CD4-positive, alpha-beta T cell treated with Interleukin-4 for 1 hour (primary cell): ENCODE measurements around the gene LRFN3.
"Not testable (repeated sequence)": the region's sequence is repeated elsewhere in the genome, so short reads cannot be mapped to it uniquely, and the experiment has no call there.

Experiments
- DNase-seq, 2 donors: peaks; one replicate each; pipeline ENCODE4 v3.0.0-alpha.2; 2020 to 2022

Gene LRFN3

DNA sequence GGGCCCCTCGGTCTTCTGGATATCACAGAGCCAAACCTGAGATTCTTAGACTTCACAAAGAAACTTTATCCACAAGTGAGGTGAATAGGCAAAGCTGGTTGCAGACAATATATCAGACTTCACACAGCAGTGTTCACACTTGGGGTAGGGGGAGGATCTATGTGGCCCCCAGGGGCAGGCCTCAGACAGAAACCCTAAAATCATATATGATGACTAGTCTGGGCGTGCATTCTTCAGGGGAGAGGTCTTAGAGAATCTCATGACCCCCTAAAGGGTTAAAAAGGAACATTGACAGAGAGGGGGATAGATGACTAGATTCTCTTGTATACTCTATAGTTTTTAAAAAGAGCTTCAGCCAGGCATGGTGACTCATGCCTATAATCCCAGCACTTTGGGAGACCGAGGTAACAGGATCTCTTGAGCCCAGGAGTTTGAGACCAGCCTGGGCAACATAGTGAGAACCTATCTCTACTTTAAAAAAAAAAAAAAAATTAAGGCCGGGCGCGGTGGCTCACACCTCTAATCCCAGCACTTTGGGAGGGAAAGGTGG lies 30.9 kb upstream of the LRFN3 start:
- no peak for DNase-seq

DNA sequence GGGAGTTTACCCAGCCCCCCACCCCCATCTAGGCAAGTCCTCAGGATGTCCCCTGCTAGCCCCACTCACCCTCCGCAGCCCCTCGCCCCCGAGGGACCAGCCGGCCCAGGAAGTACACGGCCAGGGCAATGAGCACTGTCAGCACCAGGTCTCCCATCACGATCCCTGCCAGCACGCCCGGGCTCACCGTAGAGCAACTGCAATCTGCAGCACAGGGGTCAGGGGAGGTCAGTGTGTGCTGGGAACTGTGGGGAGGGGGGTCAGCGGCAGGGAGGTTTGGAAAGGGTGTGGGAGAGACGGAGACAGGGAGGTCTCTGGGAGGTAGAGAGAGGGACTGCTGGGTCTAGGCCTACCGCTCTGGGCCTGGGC lies 28.8 kb upstream of the LRFN3 start:
- DNase-seq, result no peak

DNA sequence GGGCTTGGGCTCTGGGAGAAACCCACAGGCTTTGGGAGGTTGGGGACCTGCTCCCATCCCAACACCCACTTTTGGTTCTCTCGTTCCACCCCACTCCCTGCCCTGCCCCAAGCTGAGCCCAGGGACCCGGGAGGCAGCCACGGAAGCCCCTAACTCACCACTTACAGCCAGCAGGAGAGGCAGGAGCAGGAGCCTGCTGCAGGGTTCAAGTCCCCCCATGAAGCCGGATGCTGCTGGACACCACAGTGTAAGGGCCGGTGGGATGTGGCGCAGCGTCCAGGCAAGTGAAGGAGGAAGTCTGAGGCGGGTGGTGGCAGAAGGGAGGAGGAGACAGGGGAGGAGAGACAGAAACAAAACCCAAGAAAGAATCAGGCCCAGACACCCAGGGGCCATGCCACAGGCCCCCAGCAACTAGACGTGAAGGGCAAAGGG lies 28.1 kb upstream of the LRFN3 start, which contains the start of gene TYROBP:
TSS of gene TYROBP (minus strand) at position 286 of the 432 bp plus-strand sequence. CDS start at position 219, 67 bp downstream.
- DNase-seq, result no peak

- DNase-seq, result peak; percentile 45 to 92
Observed at GRCh38 chr19:35908973-35909683, 27.0 kb upstream of the LRFN3 start.

GRCh38 chr19:35909684-35910035 lies 26.5 kb upstream of the LRFN3 start:
- no peak for DNase-seq

DNA sequence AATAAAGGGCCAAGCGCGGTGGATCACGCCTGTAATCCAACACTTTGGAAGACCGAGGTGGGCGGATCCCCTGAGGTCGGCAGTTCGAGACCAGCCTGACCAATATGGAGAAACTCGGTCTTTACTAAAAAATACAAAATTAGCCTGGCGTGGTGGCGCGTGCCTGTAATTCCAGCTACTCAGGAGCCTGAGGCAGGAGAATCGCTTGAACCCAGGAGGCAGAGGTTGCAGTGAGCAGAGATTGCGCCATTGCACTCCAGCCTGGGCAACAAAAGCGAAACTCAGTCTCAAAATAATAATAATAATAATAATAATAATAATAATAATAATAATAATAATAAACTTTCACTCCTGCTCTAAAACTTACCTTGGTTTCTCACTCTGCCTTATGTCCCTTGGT lies 25.8 kb upstream of the LRFN3 start:
- not testable (repeated sequence) for DNase-seq

DNA sequence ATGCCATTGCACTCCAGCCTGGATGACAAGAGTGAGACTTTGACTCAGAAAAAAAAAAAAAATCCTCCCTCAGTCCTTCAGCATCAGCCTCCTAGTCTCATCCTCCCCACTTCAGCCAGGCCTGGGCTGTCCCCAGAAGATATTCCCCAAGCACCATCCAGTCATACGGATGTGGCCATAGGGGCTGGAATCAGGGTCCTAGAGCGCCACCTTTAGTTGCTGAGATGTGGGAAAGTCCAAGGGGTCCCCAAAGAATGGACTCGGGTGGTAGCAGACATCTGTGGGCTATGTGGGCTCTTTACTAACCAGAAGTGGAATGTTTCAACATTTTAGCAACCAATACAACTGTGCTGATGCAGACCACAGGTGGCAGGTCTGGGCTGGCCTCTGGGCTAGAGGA lies 25.0 kb upstream of the LRFN3 start:
- no peak for DNase-seq

GRCh38 chr19:35911790-35912189 lies 24.4 kb upstream of the LRFN3 start:
- DNase-seq, result peak in 1 of 2 donors; percentile 64

GRCh38 chr19:35913589-35913988 lies 22.6 kb upstream of the LRFN3 start:
- no peak for DNase-seq

DNA sequence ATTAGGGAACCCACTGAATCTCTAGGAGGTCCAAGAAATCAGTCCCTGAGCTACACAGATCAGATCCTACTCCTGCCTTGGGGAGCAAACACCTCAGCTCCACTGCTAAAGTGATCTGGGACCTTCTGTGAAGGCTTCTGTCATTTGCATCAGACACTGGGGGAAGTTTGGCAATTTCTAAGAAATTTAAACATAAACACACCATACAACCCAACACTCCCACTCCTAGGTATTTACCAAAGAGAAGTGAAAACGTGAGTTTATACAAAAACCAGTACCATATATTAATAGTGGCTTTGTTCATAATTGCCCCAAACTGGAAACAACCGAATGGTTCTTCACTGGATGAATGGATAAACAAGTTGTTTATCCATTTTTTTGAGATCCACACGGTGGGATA lies 20.7 kb upstream of the LRFN3 start:
- DNase-seq, result no peak

GRCh38 chr19:35919306-35919705 lies 16.9 kb upstream of the LRFN3 start:
- no peak for DNase-seq

DNA sequence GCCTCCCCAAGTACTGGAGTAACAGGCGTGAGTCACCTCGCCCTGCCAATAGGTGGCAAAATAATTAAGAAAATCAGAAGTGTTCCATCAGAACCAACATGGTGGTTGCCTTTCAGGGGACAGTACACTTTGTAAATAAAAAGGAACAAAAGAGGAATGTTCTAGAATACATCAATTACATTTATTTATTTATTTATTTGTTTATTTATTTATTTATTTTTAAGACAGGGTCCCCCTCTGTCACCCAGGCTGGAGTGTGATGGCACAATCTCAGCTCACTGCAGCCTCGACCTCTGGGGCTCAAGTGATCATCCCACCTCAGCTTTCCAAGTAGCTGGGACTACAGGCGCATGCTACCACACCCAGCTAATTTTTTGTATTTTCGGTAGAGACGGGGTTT lies 15.2 kb upstream of the LRFN3 start:
- no peak for DNase-seq

GRCh38 chr19:35925501-35925900 lies 10.7 kb upstream of the LRFN3 start:
- no peak for DNase-seq

GRCh38 chr19:35928507-35928906 lies 7.7 kb upstream of the LRFN3 start:
- DNase-seq, result peak in 1 of 2 donors; percentile 57

DNA sequence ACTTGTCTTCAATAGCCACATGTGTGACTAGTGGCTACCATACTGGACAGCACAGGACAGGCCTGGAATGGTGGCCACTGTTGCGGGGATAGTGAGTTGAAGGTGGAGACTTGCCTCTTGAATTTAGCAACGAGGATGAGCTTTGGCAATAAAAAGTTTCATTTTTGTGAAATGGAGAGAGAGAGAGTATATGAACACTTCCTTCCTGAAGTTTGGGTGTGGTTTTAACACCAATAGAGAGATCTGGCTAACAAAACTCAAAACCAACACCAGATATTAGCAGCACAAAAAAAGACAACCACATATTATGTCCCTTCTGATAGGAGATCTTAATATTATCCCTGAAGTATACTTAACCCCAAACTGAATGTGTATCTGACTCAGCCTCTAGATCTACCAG lies 6.3 kb upstream of the LRFN3 start:
- DNase-seq, result peak in 1 of 2 donors; percentile 75

- peak; percentile 100 for DNase-seq
Observed at GRCh38 chr19:35931161-35931873, 4.9 kb upstream of the LRFN3 start.

GRCh38 chr19:35931874-35932202 lies 4.3 kb upstream of the LRFN3 start:
- DNase-seq, result no peak

GRCh38 chr19:35932291-35932936 lies 3.8 kb upstream of the LRFN3 start:
- DNase-seq, result no peak

DNA sequence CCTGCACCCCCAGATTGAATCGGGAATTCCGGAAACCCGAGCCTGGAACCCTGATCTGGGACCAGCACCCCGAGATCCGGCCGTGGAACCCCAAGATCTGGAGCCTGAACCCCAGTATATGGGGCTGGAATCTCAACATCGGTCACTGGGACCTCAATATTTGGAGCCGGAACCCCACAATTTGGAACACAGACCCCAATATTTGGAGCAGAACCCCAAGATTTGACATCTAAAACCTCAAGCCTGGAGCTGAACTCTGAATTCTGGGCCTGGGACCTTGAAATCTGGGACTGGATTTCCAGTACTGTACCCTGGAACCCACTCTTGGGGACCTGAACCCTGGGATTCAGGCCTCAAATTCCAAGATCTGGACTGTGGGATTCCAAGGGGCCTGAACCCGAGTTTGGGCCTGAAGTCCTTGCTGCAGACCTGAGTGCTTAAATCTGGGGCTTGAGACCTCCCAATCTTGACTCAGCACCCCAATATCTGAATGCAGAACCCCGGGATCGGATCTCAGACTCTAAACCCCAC lies 629 bp downstream of the LRFN3 start:
- no peak for DNase-seq

DNA sequence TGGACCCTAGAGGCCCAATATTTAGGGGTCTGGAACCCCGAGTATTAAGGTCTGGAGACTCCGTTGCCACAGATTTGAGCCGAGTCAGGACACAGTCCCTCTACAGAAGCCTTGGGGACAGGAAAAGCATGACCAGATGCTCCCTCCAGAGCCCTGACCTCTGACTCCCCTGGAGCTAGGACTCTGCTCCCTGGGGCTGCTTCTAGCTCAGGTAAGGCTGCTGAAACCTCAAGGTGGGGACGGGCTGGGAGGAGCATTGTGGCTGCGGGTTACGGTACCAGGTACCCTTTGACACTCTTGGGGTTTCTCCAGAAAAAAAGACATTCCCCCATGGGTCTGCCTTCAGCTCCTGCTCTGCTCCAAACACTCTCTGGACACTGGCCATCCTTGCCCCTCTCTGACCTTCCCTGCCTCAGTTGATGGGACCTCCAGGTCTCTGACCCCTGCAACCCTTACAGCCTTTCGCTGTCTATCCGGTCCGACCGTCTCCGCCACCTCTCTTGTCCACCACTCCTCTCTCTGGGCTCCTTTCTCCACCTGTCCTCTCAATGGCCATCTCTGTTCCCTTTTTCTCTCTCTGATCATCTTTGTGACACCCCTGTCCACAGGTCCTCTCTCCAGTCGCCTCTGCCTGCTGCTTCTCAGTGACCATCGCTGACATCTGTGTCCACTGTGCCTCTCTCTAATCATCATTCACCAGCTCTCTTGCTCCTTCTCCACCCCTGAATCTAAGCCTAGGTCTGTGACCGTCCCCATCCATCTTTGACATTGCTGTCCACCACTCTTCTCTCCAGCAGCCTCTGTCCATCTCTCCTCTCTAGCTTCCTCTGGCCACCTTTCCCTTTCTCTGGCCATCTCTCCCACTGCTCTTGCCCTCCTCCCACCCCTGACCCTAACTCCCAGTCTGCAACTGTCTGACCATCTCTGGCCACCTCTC lies 1.4 kb downstream of the LRFN3 start:
- no peak for DNase-seq

DNA sequence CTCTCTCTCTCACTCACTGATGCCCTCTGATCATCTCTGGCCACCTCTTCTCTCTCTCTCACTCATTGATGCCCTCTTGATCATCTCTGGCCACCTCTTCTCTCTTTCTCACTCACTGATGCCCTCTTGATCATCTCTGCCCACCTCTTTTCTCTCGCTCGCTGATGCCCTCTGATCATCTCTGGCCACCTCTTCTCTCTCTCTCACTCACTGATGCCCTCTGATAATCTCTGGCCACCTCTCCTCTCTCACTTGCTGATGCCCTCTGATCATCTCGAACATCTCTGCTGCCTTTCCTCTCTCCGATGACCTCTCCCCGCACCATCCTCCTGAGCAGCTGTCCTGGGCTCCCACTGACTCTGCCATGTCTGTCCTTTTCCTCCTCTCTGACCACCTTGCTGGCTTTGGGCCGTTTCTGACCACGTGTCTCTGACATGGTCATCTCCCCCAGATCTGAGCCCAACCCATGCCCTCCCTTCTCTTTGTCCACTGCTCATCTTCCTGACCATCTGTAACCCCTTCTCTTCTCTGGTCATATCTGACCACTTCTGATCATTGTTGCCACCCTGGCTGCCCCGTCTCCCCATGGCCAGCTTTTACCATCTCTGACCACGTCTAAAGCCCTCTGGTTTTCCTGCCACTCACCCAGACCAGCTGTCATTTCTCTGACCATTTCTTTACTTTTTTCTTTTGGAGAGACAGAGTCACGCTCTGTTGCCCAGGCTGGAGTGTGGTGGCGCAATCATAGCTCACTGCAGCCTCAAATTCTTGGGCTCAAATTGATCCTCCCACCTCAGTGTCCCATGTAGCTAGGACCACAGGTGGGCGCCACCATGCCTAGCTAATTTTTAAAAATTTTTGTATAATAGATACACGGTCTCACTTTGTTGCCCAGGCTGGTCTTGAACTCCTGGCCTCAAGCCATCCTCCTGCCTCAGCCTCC lies 2.4 kb downstream of the LRFN3 start:
- DNase-seq, result no peak
